MM.1S (cell line): Measurements from ENCODE around the gene PAPPA.

Source experiments
- CTCF ChIP-seq: fragments of 300-600 bp; sonication (generic); IDR thresholded peaks from 2 replicates; pipeline ENCODE4 v1.5.1; 2016; ENCODE audit warnings: antibody characterized with exemption, low read length, mixed read lengths
- EZH2 ChIP-seq: fragments of 300-600 bp; sonication (generic); optimal IDR thresholded peaks from 2 replicates; pipeline ENCODE3; 2017; ENCODE audit warnings: low read depth, mild to moderate bottlenecking, antibody characterized with exemption, low read length, mixed read lengths
- EZH2phosphoT487 ChIP-seq: fragments of 300-600 bp; sonication (generic); IDR thresholded peaks from 2 replicates; pipeline ENCODE4 v1.6.1; 2018; ENCODE audit warnings: antibody characterized with exemption, low read length

GRCh38 chr9:116285320-116285719 lies 131.7 kb downstream of the PAPPA start:
- TF ChIP-seq EZH2phosphoT487: no peak
- TF ChIP-seq EZH2: no peak
- TF ChIP-seq CTCF: no peak
